GM11168 (cell line): ENCODE measurements around the gene PKP4.

Experiments used
- in situ Hi-C: fragments of 300-500 bp; cut with MboI; formaldehyde crosslinking; loops from one replicate; pipeline ENCODE4 v1.12.0; 2022; ENCODE audit warnings: low sequenced_read_pairs; ENCODE audit not compliant: unreplicated experiment

The PKP4 gene

GRCh38 chr2:158665536-158666302, 209.0 kb downstream of the PKP4 start:
- in situ Hi-C loops, result loop anchor here (10.0 kb wide), 1 partner anchor 191 kb away; no protein-coding TSS in a partner anchor

GRCh38 chr2:158666969-158667368, 210.2 kb downstream of the PKP4 start:
- in situ Hi-C loops, result loop anchor here (10.0 kb wide), 1 partner anchor 192 kb away; no protein-coding TSS in a partner anchor

- in situ Hi-C loops, result loop anchor here (10.0 kb wide), 1 partner anchor 193 kb away; no protein-coding TSS in a partner anchor
These were observed 210.8 kb downstream of the PKP4 start for GRCh38 chr2:158667586-158667985.

- in situ Hi-C loops, result loop anchor here (10.0 kb wide), 1 partner anchor 193 kb away; no protein-coding TSS in a partner anchor
These were observed 211.4 kb downstream of the PKP4 start for GRCh38 chr2:158668001-158668765.

- in situ Hi-C loops, result no loop called here
These were observed 213.5 kb downstream of the PKP4 start for GRCh38 chr2:158670292-158670691.

- in situ Hi-C loops, result no loop called here
These were observed 214.9 kb downstream of the PKP4 start for GRCh38 chr2:158671360-158672245.

GRCh38 chr2:158676295-158676694, 219.5 kb downstream of the PKP4 start:
- in situ Hi-C loops, result no loop called here

- in situ Hi-C loops, result no loop called here
These were observed 219.9 kb downstream of the PKP4 start for GRCh38 chr2:158676696-158677095.

- in situ Hi-C loops, result no loop called here
These were observed 220.8 kb downstream of the PKP4 start for GRCh38 chr2:158677542-158677941.

GRCh38 chr2:158681816-158682215, 225.1 kb downstream of the PKP4 start:
- in situ Hi-C loops, result no loop called here

- in situ Hi-C loops, result no loop called here
These were observed 228.9 kb downstream of the PKP4 start for GRCh38 chr2:158685646-158686045.

GRCh38 chr2:158686210-158686691, 229.5 kb downstream of the PKP4 start:
- in situ Hi-C loops, result no loop called here

- in situ Hi-C loops, result no loop called here
These were observed 230.6 kb downstream of the PKP4 start for GRCh38 chr2:158687315-158687714.

- in situ Hi-C loops, result no loop called here
These were observed 232.0 kb downstream of the PKP4 start for GRCh38 chr2:158688721-158689120.

- in situ Hi-C loops, result no loop called here
These were observed 232.6 kb downstream of the PKP4 start for GRCh38 chr2:158689391-158689790.

GRCh38 chr2:158690823-158691222, 234.1 kb downstream of the PKP4 start:
- in situ Hi-C loops, result no loop called here

- in situ Hi-C loops, result no loop called here
These were observed 234.9 kb downstream of the PKP4 start for GRCh38 chr2:158691619-158692018.

- in situ Hi-C loops, result no loop called here
These were observed 235.8 kb downstream of the PKP4 start for GRCh38 chr2:158692372-158693103.

GRCh38 chr2:158693476-158693875, 236.7 kb downstream of the PKP4 start:
- in situ Hi-C loops, result no loop called here
